Right atrium auricular region (tissue), 2 donors: ENCODE measurements around the gene CADM2. TPM values are rescaled to one million over a fixed set of nuclear protein-coding genes. Genes with fewer than 3 reads are reported as not detected.

ENCODE experiments used
- DNase-seq: peaks from one replicate; pipeline ENCODE4 v3.0.0-alpha.2; 2019; ENCODE audit warnings: low spot score
- H3K27ac ChIP-seq, 2 donors: fragments of 200-600 bp; sonication (generic); 1 replicate in 1 of 2; 2 replicates in 1 of 2; pipeline ENCODE4 v1.5.1; 2016 to 2019
- H3K27me3 ChIP-seq, 2 donors: fragments of 200-600 bp; sonication (generic); one replicate each; pipeline versions ENCODE4 v1.5.1 to v1.6.0; 2017 to 2019
- H3K36me3 ChIP-seq: fragments of 200-600 bp; sonication (generic); one replicate; pipeline ENCODE4 v1.5.1; 2016
- H3K4me1 ChIP-seq, 2 donors: fragments of 200-600 bp; sonication (generic); one replicate each; pipeline versions ENCODE4 v1.5.1 to v1.6.0; 2017 to 2019
- H3K4me3 ChIP-seq, 2 donors: fragments of 200-600 bp; sonication (generic); 1 replicate in 1 of 2; 2 replicates in 1 of 2; pipeline ENCODE4 v1.5.1; 2017 to 2019; ENCODE audit warnings: mild to moderate bottlenecking in 1 of 2, moderate library complexity in 1 of 2
- H3K9me3 ChIP-seq, 2 donors: fragments of 200-600 bp; sonication (generic); one replicate each; pipeline ENCODE4 v1.5.1; 2019
- CTCF ChIP-seq, 2 donors: fragments of 200-600 bp; sonication (generic); IDR thresholded peaks; one replicate each; pipeline ENCODE4 v1.5.1; 2019; ENCODE audit warnings: antibody characterized with exemption in 2 of 2
- total RNA-seq, 2 donors: library from RNA; depleted of rRNA; stranded (reverse); fragments of >200 nt; gene quantifications; one replicate each; pipeline ENCODE4 v1.1.0, GENCODE V29; 2016

Gene CADM2
- total RNA-seq, 2 donors from 2014 or later = 6.5 to 9.5 TPM

DNA sequence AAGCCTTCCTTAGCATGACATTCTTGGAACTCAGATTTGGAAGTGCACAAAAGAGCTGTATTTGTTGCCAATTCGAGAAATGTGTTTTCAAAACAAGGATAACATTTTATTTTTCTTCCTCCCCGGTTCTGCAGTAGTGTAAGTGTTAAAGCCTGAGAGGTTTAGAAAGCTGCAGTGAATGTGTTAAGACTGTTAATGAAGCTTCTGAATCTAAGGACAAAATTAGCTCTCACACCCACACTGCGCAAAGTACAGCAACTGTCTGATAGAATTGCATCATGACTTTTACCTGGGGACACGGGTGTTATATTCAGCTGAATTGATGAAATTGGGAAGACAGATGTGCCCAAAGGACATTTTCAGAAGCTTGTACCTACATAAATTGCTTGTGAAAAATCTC is 344.4 kb downstream of the CADM2 start:
- no peak for DNase-seq
- Histone ChIP-seq H3K4me3 (no peak overlapping the region), H3K36me3 (no peaks in the 10 kb centered on the region), H3K27me3 (no peaks in the 10 kb centered on the region), H3K27ac (no peak overlapping the region), H3K4me1 (no peaks in the 10 kb centered on the region), H3K9me3 (no peaks in the 10 kb centered on the region)
- no peak for TF ChIP-seq CTCF (IDR thresholded peaks at IDR 0.05)

GRCh38 chr3:85304360-85304964 is 345.7 kb downstream of the CADM2 start:
- Histone ChIP-seq H3K9me3 (no peaks in the 10 kb centered on the region), H3K4me3 (no peak overlapping the region), H3K27me3 (no peaks in the 10 kb centered on the region), H3K4me1 (no peaks in the 10 kb centered on the region), H3K27ac (no peak overlapping the region), H3K36me3 (no peaks in the 10 kb centered on the region)
- no peak for DNase-seq
- peak in 1 of 2 donors; percentile 42 for TF ChIP-seq CTCF (IDR thresholded peaks at IDR 0.05)

- DNase-seq = no peak
- H3K4me1 ChIP-seq = no peaks in the 10 kb centered on the region
Measured at GRCh38 chr3:85312331-85312730, 353.5 kb downstream of the CADM2 start.

GRCh38 chr3:85313380-85313779 is 354.6 kb downstream of the CADM2 start:
- H3K4me3 ChIP-seq = no peak overlapping the region
- no peak for TF ChIP-seq CTCF (IDR thresholded peaks at IDR 0.05)
- no peaks in the 10 kb centered on the region for H3K27me3 ChIP-seq
- no peak for DNase-seq
- H3K4me1 ChIP-seq = no peaks in the 10 kb centered on the region
- H3K36me3 ChIP-seq = no peaks in the 10 kb centered on the region
- no peak overlapping the region for H3K27ac ChIP-seq
- no peaks in the 10 kb centered on the region for H3K9me3 ChIP-seq

More at GRCh38 chr3:85312331-85312730, 353.5 kb downstream of the CADM2 start:
- Histone ChIP-seq H3K36me3 (no peaks in the 10 kb centered on the region), H3K27me3 (no peaks in the 10 kb centered on the region), H3K9me3 (no peaks in the 10 kb centered on the region), H3K27ac (no peak overlapping the region), H3K4me3 (no peak overlapping the region)
- no peak for TF ChIP-seq CTCF (IDR thresholded peaks at IDR 0.05)

DNA sequence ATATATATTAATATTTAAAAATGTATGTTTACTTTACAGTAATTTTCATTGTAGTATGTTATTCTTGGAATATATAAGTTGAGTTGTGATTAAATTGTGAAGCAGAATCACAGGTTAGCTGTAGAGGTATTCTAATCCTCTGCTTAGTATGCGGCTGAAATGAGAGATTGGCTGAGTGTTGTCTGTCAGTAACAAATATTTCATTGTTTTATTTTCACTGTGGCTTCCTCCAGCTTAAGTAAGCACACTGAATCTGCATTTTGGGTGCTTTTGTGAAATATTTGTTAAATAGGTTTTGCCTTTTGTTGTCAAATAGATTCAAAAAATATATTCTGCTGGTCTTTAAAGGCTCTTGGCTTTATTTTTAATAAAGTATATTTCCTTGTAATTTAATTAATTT is 357.5 kb downstream of the CADM2 start:
- no peaks in the 10 kb centered on the region for H3K4me1 ChIP-seq
- H3K27ac ChIP-seq = no peak overlapping the region
- H3K4me3 ChIP-seq = no peak overlapping the region
- no peaks in the 10 kb centered on the region for H3K27me3 ChIP-seq
- TF ChIP-seq CTCF (IDR thresholded peaks at IDR 0.05) = no peak
- no peaks in the 10 kb centered on the region for H3K9me3 ChIP-seq
- H3K36me3 ChIP-seq = no peaks in the 10 kb centered on the region
- DNase-seq = no peak

DNA sequence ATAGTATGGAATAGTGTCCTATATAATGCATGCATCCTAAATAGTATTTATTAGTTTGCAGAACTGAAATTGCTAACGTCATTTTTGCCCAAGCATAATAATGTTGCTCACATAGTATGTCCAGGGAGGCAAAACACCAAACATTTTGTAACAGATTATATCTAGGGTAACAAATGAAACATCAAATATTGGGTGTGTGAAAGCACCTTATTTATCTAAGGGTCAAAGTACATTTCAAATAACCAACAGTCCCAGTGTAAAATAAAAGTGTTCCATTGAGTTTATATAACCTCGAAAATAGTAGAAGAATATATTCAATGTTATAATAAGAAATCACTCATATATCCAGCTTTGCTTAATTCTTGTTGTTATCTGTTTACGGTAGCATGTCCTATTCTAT is 363.1 kb downstream of the CADM2 start:
- H3K36me3 ChIP-seq = no peaks in the 10 kb centered on the region
- no peak overlapping the region for H3K27ac ChIP-seq
- DNase-seq = no peak
- H3K4me3 ChIP-seq = no peak overlapping the region
- no peaks in the 10 kb centered on the region for H3K4me1 ChIP-seq
- H3K27me3 ChIP-seq = no peaks in the 10 kb centered on the region
- H3K9me3 ChIP-seq = no peaks in the 10 kb centered on the region
- no peak for TF ChIP-seq CTCF (IDR thresholded peaks at IDR 0.05)
